MCF 10A (cell line): Measurements from ENCODE around the gene FXYD6. TPM values are rescaled to one million over a fixed set of nuclear protein-coding genes. Genes with fewer than 3 reads are reported as not detected.

Source experiments
- BruUV-seq: library from RNA; stranded (reverse); fragments of 400-500 nt; replicated peaks from 2 replicates; lab custom pipeline; 2021; lab: Mats Ljungman, UMichigan
- CTCF ChIA-PET: fragments of 300-600 bp; sonication (Branson Sonifier 250); formaldehyde crosslinking; extraction: SDS; loops from one replicate; lab custom pipeline; 2021; ENCODE audit warnings: antibody characterized with exemption, inconsistent platforms; lab: Yijun Ruan, JAX
- POLR2A ChIA-PET: fragments of 300-600, 350-650 bp; sonication (Branson Sonifier 250); formaldehyde crosslinking; extraction: SDS; loops from one replicate; lab custom pipeline; 2020; ENCODE audit warnings: antibody characterized with exemption, inconsistent platforms; lab: Yijun Ruan, JAX
- DNase-seq: peaks from one replicate; pipeline ENCODE4 v3.0.0-alpha.2; 2018; ENCODE audit not compliant: unreplicated experiment
- H3K27ac Mint-ChIP-seq: one replicate; pipeline ENCODE4 v1.8.0; 2022; ENCODE audit warnings: mild to moderate bottlenecking, low read depth, mixed read lengths; ENCODE audit not compliant: unreplicated experiment
- H3K27me3 Mint-ChIP-seq: one replicate; pipeline ENCODE4 v1.8.0; 2022; ENCODE audit warnings: mixed read lengths; ENCODE audit not compliant: insufficient read depth, unreplicated experiment
- H3K36me3 Mint-ChIP-seq: one replicate; pipeline ENCODE4 v1.8.0; 2022; ENCODE audit warnings: mild to moderate bottlenecking, moderate library complexity, mixed read lengths; ENCODE audit not compliant: insufficient read depth, unreplicated experiment
- H3K4me1 Mint-ChIP-seq: one replicate; pipeline ENCODE4 v1.8.0; 2022; ENCODE audit warnings: mixed read lengths; ENCODE audit not compliant: insufficient read depth, unreplicated experiment
- H3K4me3 Mint-ChIP-seq: one replicate; pipeline ENCODE4 v1.8.0; 2022; ENCODE audit warnings: mild to moderate bottlenecking, moderate library complexity, mixed read lengths; ENCODE audit not compliant: unreplicated experiment
- H3K9me3 Mint-ChIP-seq: one replicate; pipeline ENCODE4 v1.8.0; 2022; ENCODE audit warnings: mixed read lengths; ENCODE audit not compliant: unreplicated experiment
- CTCF ChIP-seq: fragments of 200-600 bp; IDR thresholded peaks from one replicate; pipeline ENCODE4 v1.8.0; 2022; ENCODE audit warnings: antibody characterized with exemption, mild to moderate bottlenecking; ENCODE audit not compliant: unreplicated experiment
- intact Hi-C: fragments of 100-400 bp; cut with micrococcal nuclease; formaldehyde crosslinking; loops from 2 replicates; pipeline ENCODE4 v1.14.1; 2022
- total RNA-seq: library from RNA; stranded (reverse); gene quantifications from 2 replicates; pipeline ENCODE4 v1.2.3, GENCODE V29; 2022

Gene FXYD6
- total RNA-seq, 1 experiment from 2014 or later = not detected

- TF ChIP-seq CTCF = no peak
- peak; percentile 29 for DNase-seq
- intact Hi-C loops = no loop called here
- Mint-ChIP-seq H3K36me3 (no peaks in the 10 kb centered on the region), H3K27ac (no peak overlapping the region), H3K4me1 (no peaks in the 10 kb centered on the region), H3K4me3 (no peak overlapping the region), H3K27me3 (peaks cover 16% of the 10 kb centered on the region), H3K9me3 (no peaks in the 10 kb centered on the region)
- ChIA-PET POLR2A (interaction anchor here (1.7 kb wide), 1 partner anchor 9 kb away, joined by 4 read pairs; no protein-coding TSS in a partner anchor), CTCF (interaction anchor here (0.7 to 1.3 kb wide), 5 partner anchors 15 to 456 kb away, joined by 3 to 4 read pairs (median 3); no protein-coding TSS in a partner anchor)
- no TSS peak for BruUV-seq
These were observed 24.4 kb upstream of the FXYD6 start for GRCh38 chr11:117900720-117901440.

GRCh38 chr11:117900121-117900648 is 23.7 kb upstream of the FXYD6 start:
- intact Hi-C loops = no loop called here
- DNase-seq = no peak

GRCh38 chr11:117898059-117898458 is 21.6 kb upstream of the FXYD6 start:
- POLR2A ChIA-PET = no interaction called here
- intact Hi-C loops = no loop called here
- Mint-ChIP-seq H3K27me3 (peaks cover 32% of the 10 kb centered on the region), H3K4me1 (no peaks in the 10 kb centered on the region), H3K36me3 (no peaks in the 10 kb centered on the region), H3K27ac (no peak overlapping the region), H3K4me3 (no peak overlapping the region), H3K9me3 (no peaks in the 10 kb centered on the region)
- no peak for DNase-seq
- no peak for TF ChIP-seq CTCF
- CTCF ChIA-PET = no interaction called here
- BruUV-seq = no TSS peak

More at GRCh38 chr11:117900121-117900648, 23.7 kb upstream of the FXYD6 start:
- no peak overlapping the region for H3K4me3 Mint-ChIP-seq
- H3K27me3 Mint-ChIP-seq = peaks cover 20% of the 10 kb centered on the region
- no peaks in the 10 kb centered on the region for H3K36me3 Mint-ChIP-seq
- no peak for TF ChIP-seq CTCF
- H3K27ac Mint-ChIP-seq = no peak overlapping the region
- BruUV-seq = no TSS peak
- ChIA-PET POLR2A (interaction anchor here (1.7 kb wide), 1 partner anchor 8 kb away, joined by 4 read pairs; no protein-coding TSS in a partner anchor), CTCF (interaction anchor here (0.7 to 1.3 kb wide), 3 partner anchors 47 to 1601 kb away, joined by 3 to 4 read pairs (median 3); no protein-coding TSS in a partner anchor)
- H3K4me1 Mint-ChIP-seq = no peaks in the 10 kb centered on the region
- H3K9me3 Mint-ChIP-seq = no peaks in the 10 kb centered on the region

- no peak for DNase-seq
- BruUV-seq = no TSS peak
- H3K4me1 Mint-ChIP-seq = no peaks in the 10 kb centered on the region
- no peaks in the 10 kb centered on the region for H3K36me3 Mint-ChIP-seq
- H3K4me3 Mint-ChIP-seq = no peak overlapping the region
- H3K27ac Mint-ChIP-seq = no peak overlapping the region
- POLR2A ChIA-PET = interaction anchor here (0.6 to 1.6 kb wide), 2 partner anchors 8 to 13 kb away, joined by 3 to 4 read pairs; no protein-coding TSS in a partner anchor
- CTCF ChIA-PET = no interaction called here
- intact Hi-C loops = no loop called here
- no peak for TF ChIP-seq CTCF
- H3K27me3 Mint-ChIP-seq = peaks cover 50% of the 10 kb centered on the region
- H3K9me3 Mint-ChIP-seq = peaks cover 5% of the 10 kb centered on the region
These were observed 16.2 kb upstream of the FXYD6 start for GRCh38 chr11:117892651-117893050.
